ENCODE data around the gene TMEM183A.
"Not testable (repeated sequence)": the region's sequence is repeated elsewhere in the genome, so short reads cannot be mapped to it uniquely, and the experiment has no call there.

The TMEM183A gene

DNA sequence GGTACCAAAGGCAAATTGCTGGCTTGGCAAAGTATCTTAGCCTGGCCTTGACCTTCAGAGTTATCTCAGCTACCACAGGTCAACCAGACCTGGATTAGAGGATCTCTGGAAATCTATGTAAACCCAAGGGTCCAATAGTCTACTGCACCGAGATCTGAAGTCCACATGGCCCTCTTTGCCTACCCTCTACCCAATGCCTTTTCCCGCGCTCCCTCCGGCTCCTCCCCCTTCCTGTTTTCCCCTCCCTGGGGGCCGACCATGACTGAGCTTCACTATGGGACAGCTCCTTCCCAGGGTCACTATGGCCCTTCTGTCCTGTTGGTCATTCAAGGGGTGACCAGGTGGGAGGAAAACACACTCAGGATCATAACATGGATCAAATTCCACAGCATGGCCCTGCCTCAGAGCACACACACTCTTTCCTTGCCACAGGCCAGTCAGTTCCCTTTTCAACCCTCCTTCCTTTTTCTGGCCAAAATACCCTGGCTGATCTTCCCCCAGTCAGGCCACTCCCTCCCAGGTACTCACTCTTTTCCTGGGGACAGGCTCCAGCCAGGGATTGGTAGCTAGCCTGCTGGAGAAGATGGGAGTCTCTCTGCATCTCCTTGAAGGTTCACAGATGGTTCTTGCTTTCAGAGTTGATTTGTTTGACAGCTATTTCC, 19.1 kb upstream of the TMEM183A start:
- peak; percentile 16 for DNase-seq

DNA sequence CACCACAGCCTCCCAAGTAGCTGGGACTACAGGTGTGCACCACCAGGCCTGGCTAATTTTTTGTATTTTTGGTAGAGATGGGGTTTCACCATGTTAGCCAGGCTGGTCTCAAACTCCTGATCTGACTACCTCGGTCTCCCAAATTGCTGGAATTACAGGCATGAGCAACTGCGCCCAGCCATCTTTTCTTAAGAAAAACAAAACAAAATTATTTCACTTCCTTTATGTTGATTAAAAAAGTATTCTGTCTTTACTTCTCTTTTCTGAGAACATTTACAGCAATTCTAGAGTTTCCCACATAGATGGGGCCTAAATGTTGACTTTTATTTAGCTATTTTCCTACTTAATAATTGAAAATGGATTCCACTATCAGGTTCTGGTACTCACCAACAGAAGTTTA, 17.3 kb upstream of the TMEM183A start:
- no peak for DNase-seq

DNA sequence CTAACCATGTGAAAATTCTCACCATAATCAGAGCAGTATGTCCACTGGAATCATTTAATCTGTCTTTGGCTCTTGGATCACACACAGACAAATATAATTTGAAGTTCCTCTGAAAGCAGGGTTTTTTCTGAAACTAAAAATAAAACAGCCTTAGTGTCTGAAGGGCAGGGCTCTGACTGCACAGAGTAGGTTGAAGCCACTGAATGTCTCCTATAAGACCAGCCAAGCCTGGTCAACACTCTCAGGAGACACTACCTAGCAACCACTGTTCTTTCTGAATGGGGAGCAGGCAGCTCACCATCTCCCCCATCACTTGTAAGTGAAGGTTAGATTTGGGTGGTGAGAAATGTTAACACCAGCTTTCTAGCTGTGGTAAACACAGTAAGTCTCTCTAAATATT, 16.1 kb upstream of the TMEM183A start:
- no peak for DNase-seq

DNA sequence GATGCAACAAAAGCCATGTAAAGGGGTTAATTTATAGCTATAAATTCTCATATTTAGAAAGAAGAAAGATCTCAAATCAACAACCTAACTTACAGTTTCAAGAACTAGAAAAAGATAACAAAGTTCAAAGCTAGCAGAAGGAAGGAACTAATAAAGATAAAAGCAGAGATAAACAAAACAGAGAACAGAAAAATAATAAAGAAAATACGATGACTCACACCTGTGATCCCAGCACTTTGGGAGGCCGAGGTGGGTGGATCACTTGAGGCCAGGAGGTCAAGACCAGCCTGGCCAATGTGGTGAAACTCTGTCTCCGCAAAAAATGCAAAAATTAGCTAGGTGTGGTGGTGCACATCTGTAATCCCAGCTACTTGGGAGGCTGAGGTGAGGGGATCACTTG, 12.4 kb upstream of the TMEM183A start:
- no peak for DNase-seq

DNA sequence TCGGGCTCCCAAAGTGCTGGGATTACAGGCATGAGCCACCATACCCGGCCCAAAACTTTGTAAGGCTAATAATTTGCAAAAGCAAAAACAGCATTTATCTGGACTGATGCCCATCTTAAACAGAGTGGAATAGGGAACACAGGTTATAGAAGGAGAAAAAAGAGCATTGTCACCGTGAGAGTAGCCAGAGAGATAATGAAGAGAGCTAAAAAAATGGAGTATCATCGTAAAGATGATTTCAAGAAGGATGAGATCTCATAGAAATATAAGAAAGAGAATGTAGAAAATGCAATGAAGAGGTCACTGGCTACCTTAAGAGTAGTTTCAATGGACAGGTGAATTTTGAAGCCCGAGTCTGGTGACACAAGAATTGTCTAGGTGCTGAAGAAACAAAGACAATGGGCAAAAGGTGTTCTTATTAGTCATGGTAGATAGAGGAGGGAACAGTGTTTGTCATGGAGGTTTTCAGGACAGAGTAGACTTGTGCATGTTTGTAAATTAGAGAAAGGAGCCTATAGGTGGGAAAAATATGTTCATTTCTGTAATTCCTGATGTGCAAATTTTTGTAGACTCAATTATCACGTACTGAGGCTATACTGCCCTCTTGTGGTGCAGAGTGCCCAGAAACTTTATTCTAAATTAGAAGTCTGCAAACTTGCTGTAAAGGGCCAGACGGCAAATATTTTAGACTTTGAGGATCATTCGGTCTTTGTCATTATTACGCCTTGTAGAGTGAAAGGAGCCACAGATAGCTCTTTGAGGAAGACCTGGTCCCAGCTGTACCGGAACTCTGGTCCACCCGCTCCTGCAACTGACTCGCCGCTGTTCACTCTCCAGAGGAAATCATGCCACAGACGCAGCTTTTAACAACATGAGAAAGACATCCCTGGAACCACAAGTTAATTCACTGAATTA, 8.1 kb upstream of the TMEM183A start:
- peak; percentile 63 for DNase-seq

DNA sequence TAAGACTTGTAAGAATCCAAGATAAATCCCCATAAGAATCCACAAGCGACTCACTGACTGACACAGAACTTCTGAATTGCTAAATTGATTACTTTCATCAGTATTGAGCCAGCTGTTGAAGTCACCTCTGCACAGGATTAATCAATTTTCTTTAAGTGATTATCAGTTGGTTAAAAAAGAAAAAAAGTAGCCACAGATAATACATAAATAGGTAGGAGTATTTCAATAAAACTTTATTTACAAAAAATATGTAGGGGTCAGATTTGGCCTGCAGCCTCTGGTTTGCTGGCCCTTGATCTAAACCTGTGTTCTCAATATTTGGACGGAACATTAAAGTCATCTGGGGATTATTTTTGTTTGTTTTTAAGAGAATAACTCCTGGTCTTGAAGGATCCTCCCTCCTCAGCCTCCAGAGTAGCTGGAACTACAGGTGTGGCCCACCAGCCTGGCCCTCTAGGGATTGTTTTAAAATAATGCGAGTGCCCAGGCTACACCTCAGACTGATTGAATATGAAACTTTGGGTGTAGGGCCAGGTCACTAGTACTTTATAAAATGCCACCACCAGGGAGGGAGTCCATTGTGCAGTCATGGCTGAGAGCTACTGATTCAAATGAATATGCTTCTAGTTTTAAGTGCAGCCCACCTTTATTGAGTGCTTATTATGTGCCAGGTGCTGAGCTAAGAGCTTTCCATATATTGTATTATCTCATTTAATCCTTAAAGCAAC, 6.8 kb upstream of the TMEM183A start:
- DNase-seq = no peak

DNA sequence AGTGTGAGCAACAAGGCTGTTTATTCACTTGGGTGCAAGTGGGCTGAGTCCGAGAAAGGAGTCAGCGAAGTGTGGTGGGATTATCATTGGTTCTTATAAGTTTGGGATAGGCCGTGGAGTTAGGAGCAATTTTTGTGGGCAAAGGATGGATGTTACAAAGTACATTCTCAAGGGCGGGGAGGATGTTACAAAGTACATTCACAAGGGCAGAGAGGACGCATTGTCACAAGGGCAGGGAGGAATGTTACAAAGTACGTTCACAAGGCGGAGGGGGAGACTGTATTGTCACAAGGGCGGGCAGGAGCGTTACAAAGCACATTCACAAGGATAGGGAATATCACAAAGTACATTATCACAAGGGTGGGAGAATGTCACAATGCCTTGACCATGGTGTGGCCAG, 5.2 kb upstream of the TMEM183A start:
- no peak for DNase-seq

DNA sequence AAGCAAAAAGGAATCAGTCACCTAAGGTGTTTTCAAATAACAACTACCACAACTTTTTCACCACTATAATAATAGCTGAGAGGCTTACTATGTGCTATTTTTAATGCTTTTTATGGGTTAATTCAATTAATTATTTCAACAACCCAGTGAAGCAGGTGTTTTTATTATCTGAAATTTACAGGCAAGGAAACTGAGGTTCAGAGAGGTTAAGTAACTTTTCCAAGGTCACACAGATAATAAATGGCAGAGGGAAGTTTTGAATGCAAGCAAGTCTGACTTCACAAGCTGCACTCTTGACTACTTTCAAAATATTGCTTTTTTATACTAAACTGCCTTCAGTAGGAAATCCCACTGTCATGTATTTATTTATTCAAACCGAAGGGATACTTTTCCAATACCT, 4.2 kb upstream of the TMEM183A start:
- no peak for DNase-seq

DNA sequence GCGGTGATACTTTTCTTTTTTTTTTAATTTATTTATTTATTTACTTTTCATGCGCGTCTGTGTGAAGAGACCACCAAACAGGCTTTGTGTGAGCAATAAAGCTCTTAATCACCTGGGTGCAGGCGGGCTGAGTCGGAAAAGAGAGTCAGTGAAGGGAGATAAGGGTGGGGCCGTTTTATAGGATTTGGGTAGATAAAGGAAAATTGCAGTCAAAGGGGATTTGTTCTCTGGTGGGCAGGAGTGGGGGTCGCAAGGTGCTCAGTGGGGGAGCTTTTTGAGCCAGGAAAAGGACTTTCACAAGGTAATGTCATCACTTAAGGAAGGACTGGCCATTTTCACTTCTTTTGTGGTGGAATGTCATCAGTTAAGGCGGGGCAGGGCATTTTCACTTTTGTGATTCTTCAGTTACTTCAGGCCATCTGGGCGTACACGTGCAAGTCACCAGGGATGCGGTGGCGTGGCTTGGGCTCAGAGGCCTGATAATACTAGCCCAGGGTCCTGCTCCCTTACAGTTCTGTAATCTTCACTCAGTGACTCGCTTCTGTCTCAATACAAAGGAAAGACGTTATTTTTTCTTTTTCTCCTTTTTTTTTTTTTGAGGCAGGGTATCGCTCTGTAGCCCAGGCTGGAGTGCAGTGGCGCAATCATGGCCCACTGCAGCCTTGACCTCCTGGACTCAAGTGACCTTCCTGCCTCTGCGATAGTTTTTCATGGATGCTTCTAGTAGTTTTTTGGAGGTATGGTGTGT, 1.6 kb upstream of the TMEM183A start:
- not testable (repeated sequence) for DNase-seq

DNA sequence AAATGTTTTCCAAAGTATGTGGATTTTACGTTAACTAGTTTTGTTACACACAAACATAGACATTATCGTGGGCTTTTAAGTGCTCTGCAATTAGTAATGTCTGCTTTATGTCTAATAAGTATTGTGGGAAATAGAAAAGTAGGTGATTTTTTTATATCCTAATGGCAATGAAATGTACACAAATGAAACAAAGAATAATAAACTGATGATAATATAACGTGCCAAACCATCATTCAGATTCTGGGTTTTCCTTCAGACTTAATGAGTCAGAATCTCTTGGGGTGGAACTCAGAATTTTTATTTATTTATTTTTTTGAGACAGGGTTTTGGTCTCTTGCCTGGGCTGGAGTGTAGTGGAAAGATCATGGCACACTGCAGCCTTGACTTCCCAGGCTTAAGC, 2.0 kb downstream of the TMEM183A start:
- no peak for DNase-seq

DNA sequence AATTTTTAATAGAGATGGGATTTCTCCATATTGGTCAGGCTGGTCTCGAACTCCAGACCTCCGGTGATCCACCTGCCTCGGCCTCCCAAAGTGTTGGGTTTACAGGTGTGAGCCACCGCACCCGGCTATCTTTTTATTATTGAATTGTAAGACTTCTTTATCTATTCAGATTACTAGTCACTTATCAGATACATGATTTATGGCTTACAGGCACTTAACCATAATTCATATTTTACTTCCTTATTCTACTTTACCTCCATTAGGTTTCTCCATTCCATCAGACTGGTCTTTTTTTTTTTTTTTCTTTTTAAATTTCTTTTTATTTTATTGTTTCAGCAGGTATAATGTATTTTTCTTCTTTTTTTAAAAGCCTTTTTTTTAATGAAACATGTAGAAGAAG, 4.4 kb downstream of the TMEM183A start:
- no peak for DNase-seq

DNA sequence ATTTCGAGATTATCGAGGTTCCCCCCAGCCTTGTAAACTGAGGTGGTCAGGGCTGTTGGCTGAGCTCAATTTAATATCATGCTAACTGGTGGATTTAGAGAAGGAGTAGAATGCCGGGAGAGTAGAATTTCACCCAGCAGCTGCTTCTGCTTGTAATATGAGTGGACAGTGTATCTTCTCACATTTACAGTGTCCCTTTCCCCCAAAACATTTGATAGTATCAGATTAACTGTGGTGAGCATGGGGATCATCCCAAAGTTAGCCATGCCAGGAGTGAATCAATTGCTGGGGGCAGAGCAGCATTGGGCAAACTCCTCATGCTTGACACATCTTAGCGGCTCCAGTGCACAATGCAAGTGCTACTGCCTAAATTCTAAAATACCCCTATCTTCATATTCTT, 9.9 kb downstream of the TMEM183A start:
- DNase-seq = no peak

DNA sequence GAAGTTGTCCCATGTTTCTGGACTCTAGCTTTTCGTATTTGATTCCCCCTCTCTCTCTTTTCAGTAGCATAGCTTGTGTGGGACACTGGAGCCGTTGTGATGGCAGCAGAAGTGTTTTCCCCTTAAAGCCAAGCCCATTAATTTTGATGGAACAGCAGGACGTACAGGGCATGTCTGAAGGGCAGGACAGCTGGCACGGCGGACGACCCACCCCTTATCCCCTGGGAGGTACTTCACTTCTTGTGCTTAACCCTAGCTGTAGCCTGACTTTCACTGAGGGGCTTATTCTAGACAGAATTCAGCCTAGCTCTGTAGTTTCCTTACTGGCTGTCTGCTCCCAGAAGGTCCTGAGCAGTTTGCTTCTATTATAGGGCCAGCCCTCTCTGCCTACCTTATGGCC, 10.5 kb downstream of the TMEM183A start:
- DNase-seq = no peak

DNA sequence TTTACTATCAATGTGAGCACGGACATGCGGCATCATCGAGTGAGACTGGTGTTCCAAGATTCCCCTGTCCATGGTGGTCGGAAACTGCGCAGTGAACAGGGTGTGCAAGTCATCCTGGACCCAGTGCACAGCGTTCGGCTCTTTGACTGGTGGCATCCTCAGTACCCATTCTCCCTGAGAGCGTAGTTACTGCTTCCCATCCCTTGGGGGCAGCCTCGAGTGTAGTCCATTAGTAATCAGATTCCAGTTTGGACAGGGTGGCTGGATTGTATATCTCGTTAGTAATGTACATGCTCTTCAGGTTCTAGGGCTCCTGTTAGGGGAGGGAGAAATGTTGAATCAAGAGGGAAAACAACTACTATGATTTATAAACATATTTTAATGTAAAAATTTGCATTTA, 15.7 kb downstream of the TMEM183A start:
- not testable (repeated sequence) for DNase-seq

DNA sequence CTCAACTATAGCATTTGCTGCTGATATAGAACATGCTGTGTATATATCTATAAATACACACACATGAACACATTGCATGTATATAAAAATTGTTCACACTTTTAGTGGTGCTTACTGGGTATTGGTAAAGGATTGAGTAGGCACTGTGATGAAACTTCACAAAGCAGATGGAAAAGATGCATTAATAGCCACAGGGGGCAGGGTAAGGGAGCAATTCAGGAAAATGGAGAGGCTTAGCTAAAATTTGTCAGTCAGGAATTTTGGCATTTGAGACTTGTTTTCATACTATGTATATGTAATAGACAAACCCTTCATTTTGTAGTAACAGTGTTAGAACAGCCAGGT, 18.5 kb downstream of the TMEM183A start:
- no peak for DNase-seq

DNA sequence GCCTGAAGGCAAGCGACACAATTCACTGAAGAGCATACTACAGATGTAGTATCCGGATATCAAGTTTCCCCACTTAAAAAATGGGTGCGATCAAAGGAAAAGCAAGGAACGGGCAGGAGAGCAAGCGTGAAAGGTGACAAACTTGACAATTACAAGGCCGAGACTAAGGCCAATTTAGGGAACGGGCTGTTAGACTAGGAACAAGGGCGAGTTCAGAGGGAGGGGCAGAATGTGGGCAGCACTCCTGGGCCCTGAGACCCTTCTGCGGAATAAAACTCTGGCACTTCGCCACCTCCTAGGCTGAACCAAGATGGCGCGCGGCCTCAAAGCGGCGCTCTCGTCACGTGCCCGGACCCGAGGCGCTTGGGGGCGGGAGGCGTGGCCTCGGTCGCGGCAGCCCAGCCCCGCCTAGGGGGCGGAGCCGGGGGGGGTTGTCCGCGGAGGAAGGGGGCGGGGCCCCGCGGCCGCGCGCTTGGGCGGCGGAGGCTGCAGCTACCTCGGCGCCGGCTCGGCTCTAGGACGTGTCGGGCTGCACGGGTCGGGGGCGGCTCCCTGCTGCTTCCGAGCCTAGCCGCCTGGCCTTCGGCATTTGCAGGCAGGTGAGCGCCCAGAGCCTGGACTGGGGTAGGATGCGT, 19.0 kb downstream of the TMEM183A start, which contains the start of gene PPFIA4:
Gene PPFIA4, plus strand, starts transcription at position 461 of the 635 bp plus-strand sequence. CDS start 12,518 bp downstream, outside the sequence.
- peak; percentile 27 for DNase-seq

DNA sequence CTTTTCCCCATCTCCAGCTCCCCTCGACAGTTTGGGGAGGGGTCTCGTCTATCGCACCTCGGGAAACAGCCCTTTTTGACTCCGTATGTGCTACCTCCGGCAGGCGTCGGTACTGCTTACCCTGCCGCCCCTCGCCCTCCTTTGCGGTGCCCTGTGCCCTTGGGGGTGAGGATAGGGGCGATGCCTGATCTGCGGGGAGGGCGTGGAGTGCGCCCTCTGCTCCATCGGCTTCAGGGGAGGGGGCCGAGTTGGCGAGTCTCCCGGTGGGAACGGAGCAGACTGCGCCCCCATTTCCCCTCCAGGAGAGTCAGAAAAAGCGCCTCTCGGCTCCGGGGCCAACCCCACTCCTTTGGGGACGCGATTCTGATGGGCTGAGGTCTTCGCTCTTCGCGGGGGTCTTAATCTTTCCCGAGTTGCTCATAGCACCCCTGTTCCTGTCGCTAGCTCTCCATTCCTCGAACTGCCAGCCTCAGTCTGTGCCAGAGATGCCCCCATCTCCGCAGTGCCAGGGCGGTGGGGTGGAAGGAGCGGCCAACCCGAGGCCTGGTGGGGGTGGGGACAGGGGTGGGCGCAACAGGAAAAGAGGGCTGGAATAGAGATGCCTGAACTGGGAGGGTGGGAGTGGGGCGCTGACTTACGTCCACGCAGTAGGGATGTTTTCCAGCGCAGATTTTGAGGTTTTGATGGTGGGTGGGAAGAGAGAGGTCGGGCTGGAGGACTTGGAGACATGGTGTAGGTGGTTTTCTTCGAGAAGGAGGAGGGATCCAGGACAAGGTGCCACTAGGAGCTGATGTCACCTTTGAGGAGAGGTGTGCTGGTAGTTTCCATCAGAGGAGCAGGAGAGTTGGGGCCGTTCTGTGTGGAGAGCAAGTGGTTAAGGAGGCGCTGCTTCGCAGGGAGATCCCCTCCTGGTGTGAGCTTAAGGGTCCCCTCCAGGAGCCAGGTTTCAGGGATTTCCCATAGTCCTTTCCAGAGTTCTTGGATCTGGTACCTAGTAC, 19.8 kb downstream of the TMEM183A start:
- no peak for DNase-seq

DNA sequence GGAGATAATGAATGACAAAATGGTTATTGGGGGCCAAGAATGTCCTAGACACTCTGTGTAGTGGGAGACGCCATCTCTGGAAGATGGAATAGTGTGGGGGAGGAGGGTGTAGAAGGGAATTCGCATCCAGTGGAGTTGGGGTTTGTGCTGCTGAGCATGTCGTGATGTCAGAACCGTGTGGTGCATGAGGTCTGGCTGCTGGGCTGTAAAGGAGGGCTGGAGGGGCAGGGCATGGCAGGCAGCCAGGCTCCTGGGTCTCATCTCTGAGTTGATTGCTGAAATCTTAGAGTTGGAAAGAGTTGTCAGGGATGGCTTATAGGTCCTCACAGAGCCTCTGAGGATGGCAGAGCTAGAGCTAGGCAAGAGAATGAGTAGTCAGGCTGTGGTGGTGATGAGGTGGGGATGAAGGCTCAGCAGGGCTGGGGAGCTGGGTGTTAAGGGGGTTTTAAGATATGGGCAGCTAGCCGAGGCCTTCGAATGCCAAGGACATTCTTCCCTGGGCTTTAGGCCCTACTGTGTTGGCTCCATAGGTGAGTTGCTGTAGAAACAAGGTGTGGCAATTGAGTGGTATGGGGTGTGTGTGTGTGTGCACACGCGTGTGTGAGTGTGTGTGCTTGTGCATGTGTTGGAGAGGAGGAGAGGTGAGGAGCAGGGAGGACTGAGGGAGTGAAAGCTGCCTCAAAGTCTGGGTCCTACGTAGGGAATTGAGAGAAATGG, 21.1 kb downstream of the TMEM183A start:
- no peak for DNase-seq

DNA sequence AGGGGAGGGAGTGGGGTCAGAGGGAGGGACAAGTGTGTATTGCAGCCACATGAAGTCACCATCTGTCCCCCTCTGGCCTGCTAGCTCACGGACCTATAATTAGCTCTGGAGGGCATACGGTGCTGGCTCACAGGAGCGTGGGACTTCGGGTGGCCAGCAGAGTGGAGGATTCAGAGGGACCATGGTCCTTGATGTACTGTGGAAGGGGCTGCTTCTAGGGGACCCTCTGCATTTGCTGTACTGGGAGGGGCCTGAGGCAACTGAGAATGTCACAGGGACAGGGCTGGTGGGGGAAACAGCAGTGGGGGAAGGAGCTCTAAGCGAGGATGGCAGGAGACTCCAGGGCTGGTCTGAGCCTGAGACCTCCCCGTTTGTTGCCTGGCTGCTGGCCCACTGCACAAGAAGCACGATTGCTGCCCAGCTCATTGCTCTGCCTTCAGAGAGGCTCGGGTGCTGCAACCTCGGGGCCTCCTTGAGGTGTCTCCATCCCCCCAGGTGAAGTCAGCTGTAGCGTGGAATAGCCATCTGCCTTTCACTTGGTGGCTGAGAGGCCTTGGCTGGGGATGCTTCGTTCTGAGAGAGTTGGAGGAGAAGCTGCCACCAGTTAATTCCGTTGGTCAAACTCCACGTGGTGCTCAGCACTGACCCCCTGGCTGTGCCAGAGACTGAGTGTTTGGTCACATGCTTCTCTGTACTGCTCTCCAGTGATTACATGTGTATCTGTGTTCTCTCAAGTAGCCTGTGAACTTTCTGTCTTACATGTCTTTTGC, 21.8 kb downstream of the TMEM183A start:
- DNase-seq = no peak

DNA sequence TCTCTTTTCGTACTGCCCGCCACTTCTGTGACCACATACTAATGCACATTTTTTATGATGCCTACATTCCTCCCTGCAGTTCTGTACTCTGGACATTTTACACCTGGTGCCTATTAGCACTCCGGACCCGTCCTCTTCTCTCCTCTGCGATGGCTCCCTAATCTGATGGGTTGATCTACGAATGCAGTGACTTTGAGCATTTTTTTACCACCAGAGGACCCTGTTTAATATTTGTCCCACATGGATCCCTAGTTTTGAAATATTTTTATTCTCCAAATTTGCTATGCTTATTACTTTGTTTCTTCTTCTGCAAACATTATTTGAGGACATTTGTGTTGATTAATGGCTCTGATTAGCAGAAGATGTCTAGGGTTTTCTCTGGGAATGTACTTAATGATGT, 24.3 kb downstream of the TMEM183A start:
- no peak for DNase-seq
